Activated naive CD8-positive, alpha-beta T cell treated with anti-CD3 and anti-CD28 coated beads, Interleukin-2, amount 10 ng/mL, durations not matched to agents 7 days and 5 days (primary cell): ENCODE measurements around the gene KRT6B. TPM values are rescaled to one million over a fixed set of nuclear protein-coding genes. Genes with fewer than 3 reads are reported as not detected.
"Not testable (repeated sequence)": the region's sequence is repeated elsewhere in the genome, so short reads cannot be mapped to it uniquely, and the experiment has no call there.

ENCODE experiments used
- ATAC-seq: fragments of 150-1000 bp; cut with Tn5 transposase; one replicate; pipeline ENCODE4 v1.10.0; 2021; ENCODE audit warnings: low read depth, moderate library complexity
- POLR2A ChIA-PET: fragments of 350-600 bp; sonication (Branson Sonifier 250); formaldehyde crosslinking; loops from one replicate; lab custom pipeline; 2021; ENCODE audit warnings: antibody characterized with exemption; lab: Charles Lee
- DNase-seq: peaks from one replicate; pipeline ENCODE4 v3.0.0; 2021
- H3K27ac Mint-ChIP-seq: one replicate; pipeline ENCODE4 v1.8.0; 2022; ENCODE audit warnings: mild to moderate bottlenecking, mixed read lengths
- H3K27me3 Mint-ChIP-seq: one replicate; pipeline ENCODE4 v1.8.0; 2022; ENCODE audit warnings: mild to moderate bottlenecking, moderate library complexity, mixed read lengths
- H3K36me3 Mint-ChIP-seq: one replicate; pipeline ENCODE4 v1.8.0; 2021; ENCODE audit warnings: mild to moderate bottlenecking, mixed read lengths
- H3K4me1 Mint-ChIP-seq: one replicate; pipeline ENCODE4 v1.8.0; 2021; ENCODE audit warnings: mixed read lengths
- H3K4me3 Mint-ChIP-seq: one replicate; pipeline ENCODE4 v1.8.0; 2022; ENCODE audit warnings: mild to moderate bottlenecking, moderate library complexity, mixed read lengths
- H3K9me3 Mint-ChIP-seq: one replicate; pipeline ENCODE4 v1.8.0; 2021; ENCODE audit warnings: mixed read lengths
- total RNA-seq, 2 experiments: library from RNA; stranded (reverse); gene quantifications; one replicate each; pipeline ENCODE4 v1.2.3, GENCODE V29; 2021

The KRT6B gene
- total RNA-seq, 2 experiments from 2014 or later: not detected

DNA sequence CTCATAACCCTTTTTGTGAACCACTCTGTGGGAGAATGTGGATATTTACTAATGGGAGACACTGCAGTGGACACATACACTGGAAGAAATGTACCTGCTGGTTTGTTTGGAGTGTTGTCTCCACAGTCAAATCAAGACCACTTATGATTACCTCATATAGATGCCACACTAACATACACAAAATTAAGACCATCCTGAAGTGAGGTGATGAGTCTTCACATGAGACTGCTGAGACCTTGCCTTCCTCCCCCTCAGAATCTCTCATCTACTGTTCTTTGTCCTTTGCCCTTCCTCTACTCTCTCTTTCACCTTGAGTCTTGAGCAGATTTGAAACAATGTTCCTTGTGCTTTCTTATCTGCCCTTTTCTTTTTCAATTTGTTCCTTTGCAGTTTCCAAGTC is 36.8 kb upstream of the KRT6B start:
- Mint-ChIP-seq H3K27me3 (peaks cover 31% of the 10 kb centered on the region), H3K4me1 (no peaks in the 10 kb centered on the region), H3K27ac (no peak overlapping the region), H3K9me3 (peaks cover 6% of the 10 kb centered on the region), H3K36me3 (no peaks in the 10 kb centered on the region), H3K4me3 (no peak overlapping the region)
- ATAC-seq (no peak), DNase-seq (no peak)
- POLR2A ChIA-PET: no interaction called here

DNA sequence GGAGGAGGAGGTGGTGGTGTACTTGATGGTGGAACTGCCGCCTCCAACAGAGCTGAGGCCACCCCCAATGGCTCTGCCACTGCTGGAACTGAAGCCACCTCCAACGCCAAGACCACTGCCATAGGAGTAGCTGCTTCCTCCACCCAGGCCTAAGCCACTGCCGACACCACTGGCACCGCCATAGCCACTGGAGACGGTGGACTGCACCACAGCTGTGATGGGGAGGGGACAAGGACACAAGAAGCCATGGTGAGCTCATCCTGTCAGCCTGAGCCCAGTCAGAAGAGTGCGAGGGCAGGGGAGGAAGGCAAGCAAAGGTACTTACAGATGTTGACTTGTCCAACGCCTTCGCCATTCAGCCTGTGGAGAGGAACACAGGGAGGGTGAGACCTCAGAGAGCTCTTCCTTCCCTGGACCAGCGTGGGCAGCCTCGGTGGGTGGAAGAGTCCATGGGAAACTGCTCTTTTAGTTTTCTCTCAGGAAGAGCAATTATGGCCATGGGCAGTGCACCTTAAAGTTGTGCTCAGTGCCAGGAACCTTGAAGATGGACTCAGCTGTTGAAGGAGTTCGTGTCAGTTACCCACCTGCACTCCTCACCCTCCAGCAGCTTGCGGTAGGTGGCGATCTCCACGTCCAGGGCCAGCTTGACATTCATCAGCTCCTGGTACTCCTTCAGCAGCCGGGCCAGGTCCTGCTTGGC is 35.9 kb upstream of the KRT6B start:
- H3K9me3 Mint-ChIP-seq, H3K4me3 Mint-ChIP-seq, POLR2A ChIA-PET, H3K36me3 Mint-ChIP-seq, H3K4me1 Mint-ChIP-seq, ATAC-seq, H3K27ac Mint-ChIP-seq, DNase-seq: not testable (repeated sequence)
- peaks cover 38% of the 10 kb centered on the region for H3K27me3 Mint-ChIP-seq

DNA sequence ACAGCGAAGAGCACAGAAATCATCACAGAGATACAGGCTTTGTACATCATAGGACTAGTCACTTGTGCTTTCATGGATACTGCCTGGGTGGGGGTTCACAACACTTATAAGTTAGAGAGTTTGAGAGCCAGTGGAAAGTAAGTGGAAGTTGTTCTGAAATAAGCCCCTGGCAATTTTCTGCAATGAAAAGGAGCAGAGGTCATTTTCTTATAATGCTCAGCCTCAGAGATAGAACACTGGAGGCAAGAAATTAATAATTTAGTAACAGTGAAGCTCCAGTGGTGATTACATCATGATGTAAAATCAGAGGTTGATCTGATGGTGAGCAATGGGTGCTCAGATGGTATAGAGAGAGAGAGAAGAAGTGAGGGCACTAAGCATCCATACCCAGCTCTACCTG is 35.3 kb upstream of the KRT6B start:
- ATAC-seq: no peak
- no peaks in the 10 kb centered on the region for H3K4me1 Mint-ChIP-seq
- POLR2A ChIA-PET: no interaction called here
- no peak overlapping the region for H3K4me3 Mint-ChIP-seq
- H3K36me3 Mint-ChIP-seq: no peaks in the 10 kb centered on the region
- peaks cover 44% of the 10 kb centered on the region for H3K27me3 Mint-ChIP-seq
- peaks cover 6% of the 10 kb centered on the region for H3K9me3 Mint-ChIP-seq
- no peak for DNase-seq
- H3K27ac Mint-ChIP-seq: no peak overlapping the region

DNA sequence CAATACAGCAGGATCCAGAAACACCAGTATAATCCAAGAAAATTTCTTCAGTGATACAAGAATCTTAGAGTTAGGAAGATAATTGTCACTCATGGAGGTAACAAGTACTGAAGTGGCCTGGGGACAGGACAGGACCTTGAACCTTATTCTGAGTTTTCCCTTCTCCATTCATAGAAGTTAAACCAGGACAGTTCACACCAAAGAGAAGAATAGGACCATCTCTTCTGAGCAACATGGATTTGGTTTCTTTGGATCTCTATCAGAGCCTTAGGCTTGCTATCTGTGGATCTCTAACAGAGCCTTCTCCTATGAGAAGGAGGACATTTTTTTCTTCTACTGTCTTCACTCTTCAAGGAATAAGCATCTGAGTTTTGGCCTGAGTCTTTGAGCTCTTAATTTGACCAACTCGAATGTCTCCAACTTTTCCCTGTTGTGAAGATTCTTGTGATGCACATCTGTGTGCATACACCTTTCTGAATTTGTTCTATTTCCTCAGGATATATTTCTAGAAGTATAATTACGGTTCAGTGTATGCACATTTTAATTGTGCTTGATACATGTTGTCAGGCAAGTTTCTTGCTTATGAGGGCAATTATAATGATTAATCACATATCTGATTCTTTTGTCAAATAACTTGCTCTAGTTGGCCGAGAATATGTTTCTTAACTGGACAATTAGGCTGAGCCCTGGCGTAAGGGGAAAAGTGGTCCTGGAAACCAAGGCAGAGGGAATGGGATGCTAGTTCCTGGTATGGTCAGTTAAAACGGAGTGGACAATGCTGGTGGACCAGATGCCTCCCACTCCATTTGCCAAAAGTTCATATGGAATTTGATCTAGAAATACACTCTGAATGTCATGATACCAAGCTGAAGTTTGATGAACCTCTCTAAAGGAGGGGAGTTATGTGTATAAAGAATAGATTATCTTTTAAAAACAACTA is 34.5 kb upstream of the KRT6B start:
- Mint-ChIP-seq H3K4me1 (no peaks in the 10 kb centered on the region), H3K4me3 (no peak overlapping the region), H3K27me3 (peaks cover 43% of the 10 kb centered on the region), H3K27ac (no peak overlapping the region), H3K36me3 (no peaks in the 10 kb centered on the region), H3K9me3 (peaks cover 6% of the 10 kb centered on the region)
- ATAC-seq: no peak
- POLR2A ChIA-PET: no interaction called here
- no peak for DNase-seq

DNA sequence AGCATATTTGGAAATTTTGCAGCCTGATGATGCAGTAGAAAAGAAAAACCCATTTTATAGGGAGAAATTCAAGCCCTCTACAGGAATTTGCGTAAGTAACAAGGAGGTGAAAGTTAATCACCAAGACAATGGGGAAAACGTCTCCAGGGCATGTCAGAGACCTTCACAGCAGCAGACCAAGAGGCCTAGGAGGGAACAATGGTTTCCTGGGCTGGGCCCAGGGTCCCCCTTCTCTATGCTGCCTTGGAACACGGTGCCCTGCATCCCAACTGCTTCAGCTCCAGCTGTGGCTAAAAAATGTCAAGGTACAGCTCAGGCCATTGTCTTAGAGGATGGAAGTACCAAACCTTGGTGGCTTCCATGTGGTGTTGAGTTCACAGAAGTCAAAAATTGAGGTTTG is 28.1 kb upstream of the KRT6B start:
- H3K27me3 Mint-ChIP-seq: peaks cover 36% of the 10 kb centered on the region
- H3K4me3 Mint-ChIP-seq: no peak overlapping the region
- ATAC-seq: no peak
- H3K27ac Mint-ChIP-seq: no peak overlapping the region
- peaks cover 9% of the 10 kb centered on the region for H3K9me3 Mint-ChIP-seq
- no peak for DNase-seq
- H3K4me1 Mint-ChIP-seq: no peaks in the 10 kb centered on the region
- H3K36me3 Mint-ChIP-seq: no peaks in the 10 kb centered on the region
- POLR2A ChIA-PET: no interaction called here

DNA sequence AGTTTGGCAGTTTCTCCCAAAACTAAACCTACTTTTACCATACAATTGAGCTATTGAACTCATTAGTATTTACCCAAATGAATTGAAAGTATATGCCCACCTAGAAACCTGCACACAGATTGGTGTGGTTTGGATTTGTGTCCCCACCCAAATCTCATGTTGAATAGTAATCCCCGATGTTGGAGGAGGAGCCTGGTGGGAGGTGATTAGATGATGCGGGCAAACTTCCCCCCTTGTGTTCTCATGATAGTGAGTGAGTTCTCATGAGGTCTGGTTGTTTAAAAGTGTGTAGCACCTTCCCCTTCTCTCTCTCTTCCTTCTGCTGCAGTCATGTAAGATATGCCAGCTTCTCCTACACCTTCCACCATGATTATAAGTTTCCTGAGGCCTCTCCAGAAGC is 25.7 kb upstream of the KRT6B start:
- Mint-ChIP-seq H3K9me3 (peaks cover 5% of the 10 kb centered on the region), H3K36me3 (no peaks in the 10 kb centered on the region), H3K27me3 (peaks cover 13% of the 10 kb centered on the region), H3K27ac (no peak overlapping the region), H3K4me1 (no peaks in the 10 kb centered on the region), H3K4me3 (no peak overlapping the region)
- DNase-seq (no peak), ATAC-seq (no peak)
- POLR2A ChIA-PET: no interaction called here

DNA sequence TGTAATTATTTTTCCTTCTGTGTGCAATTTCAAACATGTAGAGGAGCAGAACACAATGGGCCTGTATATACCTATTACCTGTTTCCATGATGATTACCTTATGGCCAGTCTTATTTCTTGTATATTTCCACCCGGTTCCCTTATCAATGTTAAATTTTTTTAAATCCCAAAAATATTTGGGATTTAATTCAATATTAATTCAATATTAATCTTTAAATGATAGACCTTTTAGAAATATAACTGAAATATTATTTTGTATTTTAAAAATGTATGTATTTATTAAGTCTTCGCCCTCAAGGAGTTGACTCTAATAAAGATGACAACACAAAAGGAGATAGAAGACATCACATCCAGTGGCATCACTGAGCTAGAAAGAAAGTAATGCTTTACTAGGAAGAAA is 22.3 kb upstream of the KRT6B start:
- DNase-seq: no peak
- Mint-ChIP-seq H3K27me3 (peaks cover 6% of the 10 kb centered on the region), H3K9me3 (no peaks in the 10 kb centered on the region), H3K27ac (no peak overlapping the region), H3K4me1 (no peaks in the 10 kb centered on the region), H3K36me3 (no peaks in the 10 kb centered on the region), H3K4me3 (no peak overlapping the region)
- POLR2A ChIA-PET: no interaction called here
- no peak for ATAC-seq

DNA sequence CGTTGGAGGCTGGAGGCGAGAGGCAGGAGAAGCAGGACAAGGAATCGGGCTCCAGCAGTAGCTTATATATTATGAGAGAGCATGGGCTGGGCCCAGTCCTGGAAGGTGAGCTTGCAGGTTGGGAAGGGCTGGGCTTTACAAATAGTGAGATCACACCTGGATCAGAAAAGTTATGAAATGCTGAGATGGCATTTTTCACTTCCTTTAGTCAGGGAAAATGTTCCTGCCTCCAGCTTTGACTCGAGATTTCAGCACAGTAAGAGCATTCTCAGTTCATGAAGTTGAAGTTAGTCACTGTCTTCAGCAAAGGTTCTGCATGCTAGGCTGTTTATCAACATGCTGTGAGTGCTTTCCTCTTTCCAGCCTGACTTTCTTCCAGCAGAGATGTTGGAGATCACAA is 21.8 kb upstream of the KRT6B start, which contains the start of gene KRT6C:
Gene KRT6C (minus strand): TSS at position 38 of the 400 bp plus-strand sequence. CDS start 68 bp downstream, outside the sequence.
- POLR2A ChIA-PET: no interaction called here
- Mint-ChIP-seq H3K4me1 (no peaks in the 10 kb centered on the region), H3K27ac (no peak within 1 kb of the TSS), H3K4me3 (no peak within 1 kb of the TSS), H3K27me3 (peaks cover 8% of the 10 kb centered on the region), H3K36me3 (no peaks in the 10 kb centered on the region), H3K9me3 (no peaks in the 10 kb centered on the region)
- no peak for DNase-seq
- no peak for ATAC-seq

DNA sequence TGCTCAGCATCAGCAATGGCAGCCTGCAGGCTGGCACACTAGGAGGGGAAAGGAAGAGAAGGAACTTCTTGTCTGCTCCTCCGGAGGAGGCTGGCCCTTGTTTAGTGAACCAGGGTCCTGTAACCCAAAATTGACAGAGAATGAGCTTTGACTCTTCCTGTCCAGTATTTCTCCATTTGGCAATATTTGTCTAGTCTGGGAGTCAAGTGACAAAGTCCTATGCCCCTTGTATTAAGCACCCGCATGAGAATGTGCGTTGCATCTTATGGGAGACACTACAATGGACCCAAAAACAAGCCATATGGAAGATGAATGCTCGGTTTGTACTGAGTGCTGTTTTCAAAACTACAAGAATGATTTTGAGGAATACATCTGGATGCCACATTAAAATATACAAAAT is 17.9 kb upstream of the KRT6B start:
- Mint-ChIP-seq H3K27ac (no peak overlapping the region), H3K9me3 (no peaks in the 10 kb centered on the region), H3K4me1 (no peaks in the 10 kb centered on the region), H3K4me3 (no peak overlapping the region), H3K27me3 (peaks cover 16% of the 10 kb centered on the region), H3K36me3 (no peaks in the 10 kb centered on the region)
- ATAC-seq (no peak), DNase-seq (no peak)
- POLR2A ChIA-PET: no interaction called here

DNA sequence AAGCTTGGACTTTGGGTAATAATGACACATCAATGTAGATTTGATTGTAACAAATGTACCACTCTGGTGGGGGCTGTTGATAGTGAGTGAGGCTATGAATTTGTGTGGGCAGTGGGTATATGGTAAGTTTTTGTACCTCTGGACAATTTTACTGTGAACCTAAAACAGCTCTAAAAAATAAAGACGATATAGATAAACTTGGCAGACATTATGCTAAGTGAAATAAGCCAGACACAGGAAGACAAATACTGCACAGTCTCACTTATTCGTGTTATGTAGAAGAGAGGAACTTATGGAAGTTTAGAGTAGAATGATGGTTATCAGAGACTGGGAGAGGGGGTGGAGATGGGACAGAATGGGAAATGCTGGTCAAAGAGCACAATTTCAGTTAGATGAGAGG is 13.0 kb upstream of the KRT6B start:
- POLR2A ChIA-PET: no interaction called here
- Mint-ChIP-seq H3K36me3 (no peaks in the 10 kb centered on the region), H3K27me3 (peaks cover 35% of the 10 kb centered on the region), H3K4me1 (no peaks in the 10 kb centered on the region), H3K9me3 (no peaks in the 10 kb centered on the region), H3K27ac (no peak overlapping the region), H3K4me3 (no peak overlapping the region)
- DNase-seq (no peak), ATAC-seq (no peak)

DNA sequence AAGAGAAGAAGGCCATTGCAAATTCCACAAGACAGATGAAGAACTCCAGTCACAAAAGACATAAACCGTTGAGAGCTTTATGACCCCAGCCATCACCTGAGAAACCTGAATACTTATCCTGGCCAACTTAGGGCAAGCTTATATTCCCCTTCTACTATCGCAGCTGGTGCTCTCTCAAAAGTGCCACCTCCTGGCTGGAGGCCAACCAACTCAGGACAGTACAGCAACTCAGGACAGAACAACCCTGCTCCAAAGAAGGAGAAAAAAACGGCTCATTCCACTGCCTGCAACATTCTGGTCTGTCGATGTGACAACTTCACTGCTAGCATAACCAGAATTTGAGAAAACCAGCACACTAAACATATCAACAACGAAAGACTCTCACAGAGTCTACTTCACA is 9.7 kb upstream of the KRT6B start:
- H3K9me3 Mint-ChIP-seq: peaks cover 1% of the 10 kb centered on the region
- DNase-seq (no peak), ATAC-seq (no peak)
- POLR2A ChIA-PET: no interaction called here
- no peak overlapping the region for H3K4me3 Mint-ChIP-seq
- H3K27ac Mint-ChIP-seq: no peak overlapping the region
- no peaks in the 10 kb centered on the region for H3K4me1 Mint-ChIP-seq
- H3K27me3 Mint-ChIP-seq: peaks cover 42% of the 10 kb centered on the region
- no peaks in the 10 kb centered on the region for H3K36me3 Mint-ChIP-seq

DNA sequence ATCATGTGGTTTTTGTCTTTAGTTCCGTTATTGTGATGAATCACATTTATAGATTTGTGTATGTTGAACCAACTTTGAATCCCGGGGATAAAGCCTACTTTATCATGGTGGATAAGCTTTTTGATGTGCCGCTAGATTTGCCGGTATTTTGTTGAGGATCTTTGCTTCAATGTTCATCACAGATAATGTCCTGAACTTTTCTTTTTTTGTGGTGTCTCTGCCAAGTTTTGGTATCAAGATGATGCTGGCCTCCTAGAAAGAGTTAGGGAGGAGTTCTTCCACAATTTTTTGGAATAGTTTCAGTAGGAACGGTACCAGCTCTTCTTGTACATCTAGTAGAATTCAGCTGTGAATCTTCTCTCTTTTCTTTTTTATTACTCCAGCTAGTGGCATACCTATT is 6.9 kb upstream of the KRT6B start:
- peaks cover 40% of the 10 kb centered on the region for H3K27me3 Mint-ChIP-seq
- POLR2A ChIA-PET: no interaction called here
- peaks cover 6% of the 10 kb centered on the region for H3K4me1 Mint-ChIP-seq
- no peak overlapping the region for H3K27ac Mint-ChIP-seq
- no peak overlapping the region for H3K4me3 Mint-ChIP-seq
- no peaks in the 10 kb centered on the region for H3K36me3 Mint-ChIP-seq
- DNase-seq: no peak
- peaks cover 1% of the 10 kb centered on the region for H3K9me3 Mint-ChIP-seq
- ATAC-seq: no peak

DNA sequence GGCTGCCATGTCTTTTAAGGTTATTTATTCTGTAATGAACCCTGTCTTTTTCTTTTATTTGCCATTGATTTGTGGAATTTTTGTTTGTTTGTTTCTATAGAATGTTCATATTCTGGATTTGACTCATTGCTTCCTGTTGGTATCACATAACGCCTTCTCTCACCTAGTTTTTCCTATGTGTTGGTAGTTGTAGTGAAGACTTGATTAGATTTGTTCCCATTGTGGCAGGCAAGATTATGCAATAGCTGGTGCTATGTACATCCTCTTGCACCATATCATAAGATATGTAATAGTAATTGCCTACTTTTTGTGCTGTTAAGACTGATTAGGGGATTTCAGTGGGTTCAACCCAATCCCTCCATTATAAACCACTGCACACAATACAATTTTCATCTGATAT is 3.9 kb upstream of the KRT6B start:
- Mint-ChIP-seq H3K4me1 (peaks cover 6% of the 10 kb centered on the region), H3K9me3 (peaks cover 1% of the 10 kb centered on the region), H3K4me3 (no peak overlapping the region), H3K27ac (no peak overlapping the region), H3K36me3 (no peaks in the 10 kb centered on the region), H3K27me3 (peaks cover 38% of the 10 kb centered on the region)
- POLR2A ChIA-PET: no interaction called here
- no peak for ATAC-seq
- no peak for DNase-seq
